ENCODE data around the gene DMTF1. TPM values are rescaled to one million over a fixed set of nuclear protein-coding genes. Genes with fewer than 3 reads are reported as not detected.
"Not testable (repeated sequence)": the region's sequence is repeated elsewhere in the genome, so short reads cannot be mapped to it uniquely, and the experiment has no call there.

Gene DMTF1
- total RNA-seq, 1 experiment from 2014 or later, result 25.4 TPM

GRCh38 chr7:87179180-87179579, 26.9 kb downstream of the DMTF1 start:
- no peak for DNase-seq (ENCODE audit: low read depth)
- in situ Hi-C loops (cut with HindIII; ENCODE audit: low pct_unique_long_range_greater_than_20kb, low sequenced_read_pairs), result no loop called here

- DNase-seq (ENCODE audit: low read depth), result no peak
- in situ Hi-C loops (cut with HindIII; ENCODE audit: low pct_unique_long_range_greater_than_20kb, low sequenced_read_pairs), result no loop called here
These were observed 34.9 kb downstream of the DMTF1 start for GRCh38 chr7:87187120-87187519.

- in situ Hi-C loops (cut with HindIII; ENCODE audit: low pct_unique_long_range_greater_than_20kb, low sequenced_read_pairs), result no loop called here
- no peak for DNase-seq (ENCODE audit: low read depth)
These were observed 36.7 kb downstream of the DMTF1 start for GRCh38 chr7:87188930-87189329.

GRCh38 chr7:87190783-87191182, 38.5 kb downstream of the DMTF1 start:
- DNase-seq (ENCODE audit: low read depth), result no peak
- in situ Hi-C loops (cut with HindIII; ENCODE audit: low pct_unique_long_range_greater_than_20kb, low sequenced_read_pairs), result no loop called here

GRCh38 chr7:87192784-87193487, 40.7 kb downstream of the DMTF1 start:
- DNase-seq (ENCODE audit: low read depth), result no peak
- in situ Hi-C loops (cut with HindIII; ENCODE audit: low pct_unique_long_range_greater_than_20kb, low sequenced_read_pairs), result no loop called here

GRCh38 chr7:87193912-87194311, 41.7 kb downstream of the DMTF1 start:
- DNase-seq (ENCODE audit: low read depth), result no peak
- in situ Hi-C loops (cut with HindIII; ENCODE audit: low pct_unique_long_range_greater_than_20kb, low sequenced_read_pairs), result no loop called here

GRCh38 chr7:87199241-87199640, 47.0 kb downstream of the DMTF1 start:
- in situ Hi-C loops (cut with HindIII; ENCODE audit: low pct_unique_long_range_greater_than_20kb, low sequenced_read_pairs), result no loop called here
- no peak for DNase-seq (ENCODE audit: low read depth)

GRCh38 chr7:87199700-87200450, 47.6 kb downstream of the DMTF1 start:
- no peak for DNase-seq (ENCODE audit: low read depth)
- in situ Hi-C loops (cut with HindIII; ENCODE audit: low pct_unique_long_range_greater_than_20kb, low sequenced_read_pairs), result no loop called here

GRCh38 chr7:87202208-87202607, 50.0 kb downstream of the DMTF1 start:
- in situ Hi-C loops (cut with HindIII; ENCODE audit: low pct_unique_long_range_greater_than_20kb, low sequenced_read_pairs), result no loop called here

GRCh38 chr7:87202705-87203104, 50.5 kb downstream of the DMTF1 start:
- no peak for DNase-seq (ENCODE audit: low read depth)
- in situ Hi-C loops (cut with HindIII; ENCODE audit: low pct_unique_long_range_greater_than_20kb, low sequenced_read_pairs), result no loop called here

More at GRCh38 chr7:87202208-87202607, 50.0 kb downstream of the DMTF1 start:
- DNase-seq (ENCODE audit: low read depth), result no peak

- DNase-seq (ENCODE audit: low read depth); in situ Hi-C loops (cut with HindIII; ENCODE audit: low pct_unique_long_range_greater_than_20kb, low sequenced_read_pairs): not testable (repeated sequence)
These were observed 51.7 kb downstream of the DMTF1 start for GRCh38 chr7:87203929-87204328.

- DNase-seq (ENCODE audit: low read depth), result peak; percentile 25
- in situ Hi-C loops (cut with HindIII; ENCODE audit: low pct_unique_long_range_greater_than_20kb, low sequenced_read_pairs), result no loop called here
These were observed 52.7 kb downstream of the DMTF1 start for GRCh38 chr7:87204933-87205332.

- DNase-seq (ENCODE audit: low read depth); in situ Hi-C loops (cut with HindIII; ENCODE audit: low pct_unique_long_range_greater_than_20kb, low sequenced_read_pairs): not testable (repeated sequence)
These were observed 53.4 kb downstream of the DMTF1 start for GRCh38 chr7:87205701-87206100.

GRCh38 chr7:87206361-87206760, 54.1 kb downstream of the DMTF1 start:
- DNase-seq (ENCODE audit: low read depth), result no peak
- in situ Hi-C loops (cut with HindIII; ENCODE audit: low pct_unique_long_range_greater_than_20kb, low sequenced_read_pairs), result no loop called here

- no peak for DNase-seq (ENCODE audit: low read depth)
- in situ Hi-C loops (cut with HindIII; ENCODE audit: low pct_unique_long_range_greater_than_20kb, low sequenced_read_pairs), result no loop called here
These were observed 57.2 kb downstream of the DMTF1 start for GRCh38 chr7:87209295-87209924.

- in situ Hi-C loops (cut with HindIII; ENCODE audit: low pct_unique_long_range_greater_than_20kb, low sequenced_read_pairs), result no loop called here
These were observed 58.3 kb downstream of the DMTF1 start for GRCh38 chr7:87210506-87210905.

GRCh38 chr7:87212498-87212897, 60.2 kb downstream of the DMTF1 start:
- DNase-seq (ENCODE audit: low read depth), result no peak
- in situ Hi-C loops (cut with HindIII; ENCODE audit: low pct_unique_long_range_greater_than_20kb, low sequenced_read_pairs), result no loop called here

More at GRCh38 chr7:87210506-87210905, 58.3 kb downstream of the DMTF1 start:
- no peak for DNase-seq (ENCODE audit: low read depth)

- in situ Hi-C loops (cut with HindIII; ENCODE audit: low pct_unique_long_range_greater_than_20kb, low sequenced_read_pairs), result no loop called here
- DNase-seq (ENCODE audit: low read depth), result no peak
These were observed 61.0 kb downstream of the DMTF1 start for GRCh38 chr7:87213252-87213651.

- in situ Hi-C loops (cut with HindIII; ENCODE audit: low pct_unique_long_range_greater_than_20kb, low sequenced_read_pairs), result no loop called here
These were observed 61.6 kb downstream of the DMTF1 start for GRCh38 chr7:87213811-87214210.

More at GRCh38 chr7:87213811-87214210, 61.6 kb downstream of the DMTF1 start:
- no peak for DNase-seq (ENCODE audit: low read depth)
